NT2/D1 (cell line): ENCODE measurements around the gene TP53TG5.

Experiments used
- DNase-seq: peaks from one replicate; pipeline ENCODE4 v3.0.0-alpha.2; 2011; ENCODE audit warnings: low read depth, low spot score
- H3K27me3 ChIP-seq: 2 replicates; pipeline ENCODE4 v1.6.0; 2011; ENCODE audit warnings: mild to moderate bottlenecking; ENCODE audit not compliant: insufficient read length, insufficient read depth
- H3K36me3 ChIP-seq: 2 replicates; pipeline ENCODE4 v1.6.1; 2011; ENCODE audit warnings: mild to moderate bottlenecking, low read length, mixed read lengths; ENCODE audit not compliant: insufficient read depth, insufficient read length
- H3K4me1 ChIP-seq: 2 replicates; pipeline ENCODE4 v1.5.1; 2011; ENCODE audit not compliant: insufficient read depth, insufficient read length
- H3K4me3 ChIP-seq: 2 replicates; pipeline ENCODE4 v1.5.1; 2011; ENCODE audit warnings: low read depth; ENCODE audit not compliant: insufficient read length
- H3K9ac ChIP-seq: 2 replicates; pipeline ENCODE4 v1.6.0; 2011; ENCODE audit warnings: low read depth; ENCODE audit not compliant: insufficient read length
- H3K9me3 ChIP-seq: 2 replicates; pipeline ENCODE4 v1.5.1; 2011; ENCODE audit warnings: mild to moderate bottlenecking, low read length; ENCODE audit not compliant: insufficient read depth
- SUZ12 ChIP-seq: IDR thresholded peaks from 2 replicates; pipeline ENCODE4 v1.6.1; 2011; ENCODE audit not compliant: insufficient read length, insufficient read depth; ENCODE audit errors: extremely low read depth
- YY1 ChIP-seq: IDR thresholded peaks from 2 replicates; pipeline ENCODE4 v1.6.1; 2011; ENCODE audit not compliant: insufficient read length, insufficient read depth
- ZNF274 ChIP-seq: IDR thresholded peaks from 2 replicates; pipeline ENCODE4 v1.6.1; 2011; ENCODE audit warnings: mild to moderate bottlenecking, low read depth, low read length

Gene TP53TG5

DNA sequence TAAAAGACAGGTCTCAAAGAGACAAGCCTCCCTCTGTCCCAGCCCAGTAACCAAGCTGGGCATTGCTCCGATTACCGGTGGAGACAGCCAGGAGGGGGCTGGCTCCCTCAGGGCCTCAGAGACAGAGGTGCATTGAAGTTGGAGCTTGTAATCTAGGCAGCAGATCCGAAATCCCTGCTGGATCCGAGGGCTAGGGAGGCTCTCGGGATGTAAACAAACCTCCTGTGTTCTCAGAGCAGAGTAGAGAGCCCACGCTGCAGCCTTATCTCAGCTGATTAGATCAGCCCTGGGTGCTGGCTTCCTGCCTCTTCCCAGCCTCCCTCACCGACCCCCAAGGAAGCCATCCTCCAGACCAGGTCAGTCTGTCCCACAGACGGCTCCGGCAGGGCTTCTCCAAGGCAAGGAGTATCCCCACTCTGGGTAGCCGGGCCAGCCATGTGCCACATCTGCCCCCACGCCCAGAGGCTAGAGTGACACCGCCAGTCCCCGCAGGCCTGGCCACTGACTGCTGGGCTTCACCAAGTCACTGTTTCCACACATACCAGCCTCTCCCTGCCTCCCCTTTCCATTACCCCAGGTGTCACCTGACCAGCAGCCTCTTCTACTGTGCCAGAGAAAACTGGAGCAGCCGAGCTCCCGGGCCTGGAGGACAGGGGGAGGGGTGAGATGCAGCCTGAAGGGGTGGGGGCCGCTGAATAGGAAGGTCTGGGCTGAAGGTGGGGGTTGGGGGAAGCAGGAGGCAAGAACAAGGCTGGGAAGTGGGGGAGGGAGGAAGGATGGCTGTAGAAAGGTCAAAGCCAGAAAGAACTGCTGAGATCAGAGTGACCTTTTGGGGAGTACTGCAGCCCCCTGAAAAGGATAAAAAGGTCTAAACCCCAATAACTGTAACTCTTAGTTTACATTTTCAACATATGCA lies 35.9 kb downstream of the TP53TG5 start:
- H3K9ac ChIP-seq = peak overlapping the region; percentile 89
- H3K36me3 ChIP-seq = peaks cover 56% of the 10 kb centered on the region
- no peaks in the 10 kb centered on the region for H3K9me3 ChIP-seq
- peaks cover 40% of the 10 kb centered on the region for H3K4me1 ChIP-seq
- H3K4me3 ChIP-seq = peak overlapping the region; percentile 42
- peak; percentile 84 for DNase-seq
- no peaks in the 10 kb centered on the region for H3K27me3 ChIP-seq
- TF ChIP-seq ZNF274 (no peak), YY1 (no peak)

DNA sequence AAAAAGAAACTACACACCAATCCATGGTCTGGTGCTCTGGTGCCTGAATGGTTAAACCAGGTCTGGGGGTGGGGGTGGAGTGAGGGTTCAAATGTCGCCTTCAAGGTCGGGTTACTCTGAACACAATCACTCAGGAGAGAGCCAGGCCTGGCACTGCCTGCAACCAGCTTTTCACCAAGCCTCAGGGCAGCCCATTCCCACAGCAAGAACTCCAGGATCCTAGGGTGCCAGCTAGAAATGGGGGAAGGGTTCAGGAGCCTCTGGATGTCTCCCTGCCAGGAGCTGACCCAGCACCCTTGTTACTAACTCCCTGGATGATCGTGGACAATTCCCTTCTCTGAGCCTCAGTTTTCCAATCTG lies 36.6 kb downstream of the TP53TG5 start:
- no peak for TF ChIP-seq YY1
- TF ChIP-seq SUZ12 = no peak
- no peak for TF ChIP-seq ZNF274
- no peaks in the 10 kb centered on the region for H3K9me3 ChIP-seq
- H3K27me3 ChIP-seq = no peaks in the 10 kb centered on the region
- H3K4me1 ChIP-seq = peaks cover 46% of the 10 kb centered on the region
- peak overlapping the region; percentile 89 for H3K9ac ChIP-seq
- peak overlapping the region; percentile 42 for H3K4me3 ChIP-seq
- no peak for DNase-seq
- H3K36me3 ChIP-seq = peaks cover 61% of the 10 kb centered on the region

DNA sequence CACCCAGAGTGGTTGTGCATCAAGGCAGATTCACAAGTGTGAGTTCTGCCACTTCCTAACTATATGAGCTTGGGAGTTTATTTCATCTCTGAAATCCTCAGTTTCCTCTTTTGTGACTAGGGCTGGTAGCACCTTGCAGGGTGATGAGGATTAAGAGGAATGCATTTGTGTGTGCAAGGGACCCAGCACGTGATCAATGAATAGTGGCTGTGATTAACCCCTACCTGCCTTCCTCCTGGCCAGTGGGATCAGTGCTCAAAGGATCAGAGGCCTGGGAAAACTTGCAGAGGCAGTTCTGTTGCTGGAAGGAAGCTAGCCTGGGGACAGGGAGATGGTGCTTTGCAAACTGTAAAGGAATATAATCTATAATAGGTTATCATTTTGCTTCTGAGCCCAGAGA lies 37.2 kb downstream of the TP53TG5 start:
- TF ChIP-seq YY1 = no peak
- TF ChIP-seq ZNF274 = no peak
- TF ChIP-seq SUZ12 = no peak
- no peaks in the 10 kb centered on the region for H3K9me3 ChIP-seq
- peaks cover 42% of the 10 kb centered on the region for H3K4me1 ChIP-seq
- H3K36me3 ChIP-seq = peaks cover 59% of the 10 kb centered on the region
- DNase-seq = no peak
- H3K4me3 ChIP-seq = no peak overlapping the region
- peak overlapping the region; percentile 57 for H3K9ac ChIP-seq
- no peaks in the 10 kb centered on the region for H3K27me3 ChIP-seq

DNA sequence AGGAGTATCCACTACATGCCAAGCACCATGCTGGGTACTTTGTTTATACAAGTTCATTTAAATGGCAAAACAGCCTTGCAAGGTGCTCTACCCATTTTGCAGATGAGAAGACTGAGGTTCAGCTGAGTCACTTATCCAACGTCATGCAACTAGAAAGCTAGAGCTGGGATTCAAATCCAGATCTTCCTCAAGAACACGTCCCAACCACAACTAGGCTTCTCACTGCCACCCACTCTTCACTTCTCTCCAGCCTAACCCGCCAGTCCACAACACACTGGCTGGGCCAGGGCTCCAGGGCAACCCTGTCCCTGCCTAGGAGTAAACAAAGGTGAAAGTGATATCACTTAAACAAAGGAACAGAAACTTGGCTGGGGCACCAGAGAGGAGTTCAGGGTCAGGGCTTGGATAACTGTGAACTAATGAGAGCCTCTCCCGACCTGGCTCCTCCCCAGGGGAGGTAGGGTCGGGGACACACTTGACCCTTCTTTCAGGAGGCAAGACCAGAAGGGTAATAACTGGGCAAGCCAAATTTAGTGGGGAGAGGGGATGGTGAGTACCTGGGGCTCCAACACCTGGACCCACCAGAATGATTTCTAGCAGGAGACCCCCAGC lies 37.8 kb downstream of the TP53TG5 start:
- DNase-seq = no peak
- Histone ChIP-seq H3K9me3 (no peaks in the 10 kb centered on the region), H3K4me3 (no peak overlapping the region), H3K36me3 (peaks cover 59% of the 10 kb centered on the region), H3K4me1 (peaks cover 39% of the 10 kb centered on the region), H3K9ac (peak overlapping the region; percentile 57), H3K27me3 (no peaks in the 10 kb centered on the region)
- TF ChIP-seq YY1 (no peak), ZNF274 (no peak), SUZ12 (no peak)

DNA sequence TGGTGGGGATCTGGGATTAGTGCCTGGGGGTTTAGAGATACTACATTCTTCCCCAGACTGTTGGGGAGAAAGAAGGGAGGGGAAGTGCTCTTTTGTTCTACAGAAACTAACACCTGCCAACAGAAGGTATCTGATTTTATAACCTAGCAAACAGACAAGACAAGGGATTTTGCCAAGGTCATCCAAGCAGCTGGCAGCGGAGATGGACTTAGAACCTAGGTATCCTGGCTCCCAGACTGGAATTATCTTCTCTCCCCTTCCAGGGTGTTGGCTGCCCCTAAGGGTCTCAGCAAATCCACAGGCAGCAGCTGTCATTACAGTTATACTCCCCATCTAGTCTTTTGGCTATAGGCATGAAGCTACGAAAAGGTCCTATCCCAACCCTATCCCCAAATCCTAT lies 38.3 kb downstream of the TP53TG5 start:
- H3K27me3 ChIP-seq = no peaks in the 10 kb centered on the region
- H3K9me3 ChIP-seq = no peaks in the 10 kb centered on the region
- TF ChIP-seq ZNF274 (no peak), YY1 (no peak), SUZ12 (no peak)
- no peak overlapping the region for H3K4me3 ChIP-seq
- no peak for DNase-seq
- peaks cover 59% of the 10 kb centered on the region for H3K36me3 ChIP-seq
- H3K4me1 ChIP-seq = peaks cover 38% of the 10 kb centered on the region
- H3K9ac ChIP-seq = no peak overlapping the region

DNA sequence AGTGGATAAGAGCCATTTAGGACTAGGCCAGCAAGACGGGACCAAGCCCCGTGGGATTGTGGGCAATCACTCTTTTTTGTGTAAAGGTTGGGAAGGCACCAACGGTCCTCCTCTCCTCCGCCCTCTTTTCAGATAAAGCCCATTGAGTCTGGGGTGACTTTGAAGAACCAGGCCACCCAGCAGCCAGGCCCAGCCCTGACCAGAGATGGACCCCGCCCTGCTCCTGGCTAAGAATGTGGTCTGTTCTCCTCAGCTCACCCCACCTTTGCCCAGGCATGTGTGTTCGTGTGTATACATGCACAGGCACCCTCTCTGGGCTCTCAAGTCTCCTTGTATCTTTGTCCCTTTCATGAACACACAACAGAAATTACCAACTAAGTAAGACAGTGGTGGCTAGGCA lies 39.0 kb downstream of the TP53TG5 start:
- H3K9me3 ChIP-seq = no peaks in the 10 kb centered on the region
- peaks cover 63% of the 10 kb centered on the region for H3K36me3 ChIP-seq
- no peaks in the 10 kb centered on the region for H3K27me3 ChIP-seq
- TF ChIP-seq YY1 (no peak), SUZ12 (no peak), ZNF274 (no peak)
- peaks cover 36% of the 10 kb centered on the region for H3K4me1 ChIP-seq
- H3K4me3 ChIP-seq = no peak overlapping the region
- DNase-seq = no peak
- H3K9ac ChIP-seq = no peak overlapping the region

DNA sequence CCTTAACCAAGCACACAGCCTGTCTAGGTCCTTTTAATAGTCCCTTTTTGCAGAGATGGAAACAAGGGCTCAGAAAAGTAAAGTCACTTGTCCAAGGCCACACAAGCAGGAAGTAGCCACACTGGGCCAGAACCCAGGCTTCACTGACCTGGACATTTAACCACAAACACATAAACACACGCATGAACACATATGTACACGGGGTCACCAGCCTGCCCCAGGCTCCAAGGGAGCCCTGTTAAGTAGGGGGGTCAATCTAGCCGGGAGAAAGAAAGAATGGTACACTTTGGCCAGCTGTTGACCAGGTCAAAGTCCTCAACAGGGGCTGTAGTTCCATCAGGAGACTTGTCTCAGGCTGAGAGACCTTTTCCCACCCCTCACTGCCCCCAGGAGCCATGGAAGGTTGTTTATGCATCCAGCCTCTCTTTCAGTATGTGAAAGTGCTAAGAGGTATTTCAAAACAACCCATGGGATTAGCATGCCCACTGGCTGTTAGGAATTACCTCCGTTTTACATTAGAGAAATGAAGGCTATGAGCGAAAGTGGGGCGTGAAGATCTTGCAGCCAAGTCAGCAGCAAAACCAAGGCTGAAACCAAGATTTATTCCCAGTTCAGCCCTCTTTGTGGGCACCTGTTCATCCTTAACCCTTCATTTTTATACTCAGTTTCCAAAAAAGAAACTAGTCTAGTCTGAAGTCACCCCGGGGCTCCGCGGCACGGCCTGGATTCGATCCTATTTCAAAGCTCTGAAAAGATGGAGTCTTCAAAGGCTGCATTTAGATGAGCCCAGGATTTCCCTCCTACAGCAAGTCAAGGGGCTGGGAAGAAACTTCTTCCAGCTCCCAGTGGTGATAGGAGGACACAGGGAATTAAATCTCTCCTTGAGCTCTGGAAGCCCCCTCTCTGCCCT lies 39.7 kb downstream of the TP53TG5 start:
- H3K36me3 ChIP-seq = peaks cover 61% of the 10 kb centered on the region

More for the DNA sequence above, 39.7 kb downstream of the TP53TG5 start:
- TF ChIP-seq YY1 (no peak), SUZ12 (no peak), ZNF274 (no peak)
- no peak overlapping the region for H3K4me3 ChIP-seq
- no peak overlapping the region for H3K9ac ChIP-seq
- peaks cover 31% of the 10 kb centered on the region for H3K4me1 ChIP-seq
- no peaks in the 10 kb centered on the region for H3K9me3 ChIP-seq
- no peaks in the 10 kb centered on the region for H3K27me3 ChIP-seq
- DNase-seq = no peak
